GM12878 (cell line): Measurements from ENCODE around the gene MARF1. TPM values are rescaled to one million over a fixed set of nuclear protein-coding genes. Genes with fewer than 3 reads are reported as not detected.

Source experiments
- ATAC-seq: fragments of 200-7000 bp; cut with Tn5 transposase; 3 replicates; pipeline ENCODE4 v1.9.1; 2020; ENCODE audit warnings: mild to moderate bottlenecking, moderate library complexity
- BruUV-seq: library from RNA; stranded (reverse); fragments of 400-500 nt; replicated peaks from 2 replicates; lab custom pipeline; 2021; lab: Mats Ljungman, UMichigan
- CTCF ChIA-PET: fragments of 300-600 bp; sonication (Branson Sonifier 250); formaldehyde crosslinking; extraction: SDS; loops from one replicate; lab custom pipeline; 2021; ENCODE audit warnings: inconsistent platforms; lab: Yijun Ruan, JAX
- POLR2A ChIA-PET: fragments of 350-600 bp; formaldehyde crosslinking; extraction: SDS; loops from one replicate; lab custom pipeline; 2021; ENCODE audit warnings: inconsistent platforms; lab: Charles Lee
- RAD21 ChIA-PET: fragments of 300-600 bp; sonication (Branson Sonifier 250); formaldehyde crosslinking; loops from one replicate; lab custom pipeline; 2023; ENCODE audit warnings: antibody characterized with exemption; ENCODE audit not compliant: unreplicated experiment; lab: Charles Lee
- SMC1A ChIA-PET: fragments of 300-600 bp; sonication (Branson Sonifier 250); formaldehyde crosslinking; loops from one replicate; lab custom pipeline; 2023; ENCODE audit not compliant: unreplicated experiment, uncharacterized antibody; lab: Charles Lee
- DNase-seq: peaks from one replicate; pipeline ENCODE4 v3.0.0-alpha.2; 2011; ENCODE audit warnings: low read depth, low spot score
- FAIRE-seq: peaks from 3 replicates; lab custom pipeline; 2011; peaks lifted over from hg19 to GRCh38; lab: Jason Lieb, UNC
- H2AFZ ChIP-seq: 2 replicates; pipeline ENCODE4 v1.6.0; 2011; ENCODE audit warnings: low read depth, low read length, control low read depth; ENCODE audit not compliant: control insufficient read depth
- H3K27ac ChIP-seq: 2 replicates; pipeline ENCODE4 v1.5.1; 2011; ENCODE audit warnings: control low read depth; ENCODE audit not compliant: control insufficient read depth, insufficient read depth
- H3K27me3 ChIP-seq, 2 experiments: replicated peaks in 1 of 2; 2 replicates each; pipeline versions ENCODE4 v1.6.0 to v1.6.1; 2011; ENCODE audit warnings: low read length in 1 of 2; ENCODE audit not compliant: control insufficient read depth in 2 of 2, insufficient read depth in 2 of 2
- H3K36me3 ChIP-seq, 2 experiments: 2 replicates each; pipeline ENCODE4 v1.5.1; 2011; ENCODE audit warnings: low read length in 1 of 2; ENCODE audit not compliant: control insufficient read depth in 2 of 2, insufficient read depth in 2 of 2
- H3K4me1 ChIP-seq: 2 replicates; pipeline ENCODE4 v1.6.1; 2011; ENCODE audit warnings: mild to moderate bottlenecking, low read length, moderate library complexity, mixed read lengths; ENCODE audit not compliant: control insufficient read depth, insufficient read depth
- H3K4me2 ChIP-seq: 2 replicates; pipeline ENCODE4 v1.6.0; 2011; ENCODE audit warnings: control low read depth; ENCODE audit not compliant: control insufficient read depth, insufficient read depth
- H3K4me3 ChIP-seq: fragments of 200-600 bp; sonication (generic); 2 replicates; pipeline ENCODE4 v1.5.1; 2016
- H3K79me2 ChIP-seq: 2 replicates; pipeline ENCODE4 v1.6.0; 2011; ENCODE audit warnings: low read length; ENCODE audit not compliant: control insufficient read depth, insufficient read depth
- H3K9ac ChIP-seq: 2 replicates; pipeline ENCODE4 v1.8.0; 2011; ENCODE audit warnings: low read length, control low read depth, mixed read lengths; ENCODE audit not compliant: control insufficient read depth, insufficient read depth
- H3K9me3 ChIP-seq: replicated peaks from 3 replicates; pipeline ENCODE4 v1.5.1; 2011; ENCODE audit warnings: mild to moderate bottlenecking, low read length; ENCODE audit not compliant: control insufficient read depth, insufficient read depth
- H4K20me1 ChIP-seq: 2 replicates; pipeline ENCODE4 v1.6.0; 2011; ENCODE audit not compliant: control insufficient read depth, insufficient read depth
- JUNB ChIP-seq: IDR thresholded peaks from 2 replicates; pipeline ENCODE4 v1.6.1; 2016; ENCODE audit warnings: antibody characterized with exemption, mild to moderate bottlenecking
- REST ChIP-seq: IDR thresholded peaks from 2 replicates; pipeline ENCODE4 v1.6.1; 2012; ENCODE audit warnings: mild to moderate bottlenecking, low read depth, low read length
- ZSCAN29 ChIP-seq: fragments of 450-650 bp; IDR thresholded peaks from 2 replicates; pipeline ENCODE4 v1.6.1; 2017; ENCODE audit warnings: mild to moderate bottlenecking, moderate library complexity
- whole genome bisulfite sequencing: methylation state at CpG from one replicate; pipeline ENCODE4 v1.1.6; 2016; ENCODE audit warnings: low lambda C conversion rate; ENCODE audit not compliant: insufficient replicate concordance, insufficient coverage; ENCODE audit errors: missing lambda C conversion rate; 5-methylcytosine and 5-hydroxymethylcytosine counted together
- in situ Hi-C: fragments of 300-500 bp; cut with MboI; formaldehyde crosslinking; loops from 9 replicates; pipeline ENCODE4 v1.14.3; 2018; ENCODE audit warnings: mixed read lengths
- intact Hi-C: fragments of 100-400 bp; cut with micrococcal nuclease; formaldehyde crosslinking; loops from one replicate; pipeline ENCODE4 v1.14.2; 2022; ENCODE audit not compliant: unreplicated experiment
- polyA plus RNA-seq, 11 experiments: library from polyadenylated mRNA; depleted of rRNA in 4 of 11; unstranded in 6 of 11; stranded (reverse) in 5 of 11; fragments of >200 nt; fragmentation: Nextera tagmentation in 4 of 11; fragmentation: Illumina TruSeq in 1 of 11; extraction: Ambion mirVana in 4 of 11; extraction: Trizol in 1 of 11; gene quantifications; 1 replicate in 1 of 11; 2 replicates in 10 of 11; pipeline versions ENCODE4 v1.2.1 to v1.2.3, GENCODE V29; 2011 to 2016; ENCODE audit warnings: inconsistent platforms in 2 of 11, missing spikeins in 2 of 11, low read depth in 1 of 11
- total RNA-seq, 4 experiments: library from RNA; depleted of rRNA in 3 of 4; stranded (reverse); fragments of >200 nt in 3 of 4; fragmentation: Illumina TruSeq in 1 of 4; extraction: Trizol in 1 of 4; gene quantifications; 2 replicates each; pipeline versions ENCODE4 v1.2.1 to v1.2.3, GENCODE V29; 2013 to 2021

Gene MARF1
- total and polyA plus RNA-seq, 10 of the 15 experiments (the other 5 are each of a cell fraction or from before 2014, with no cell fraction given) = 4.5 to 40.1 (median 14.0) TPM

GRCh38 chr16:15660203-15660601 lies 17.2 kb upstream of the MARF1 start (continued):
- TF ChIP-seq REST = no peak

GRCh38 chr16:15658556-15658955 lies 15.6 kb upstream of the MARF1 start:
- ChIA-PET CTCF (interaction anchor here (0.8 to 1.4 kb wide), 2 partner anchors 16 to 48 kb away, joined by 3 to 7 read pairs; partner anchors contain the start of gene MARF1), SMC1A (interaction anchor here (0.9 to 4.1 kb wide), 3 partner anchors 15 to 32 kb away, joined by 3 to 43 read pairs (median 4); partner anchors contain the start of gene MARF1), POLR2A (interaction anchor here (0.7 to 1.5 kb wide), 4 partner anchors 8 to 167 kb away, joined by 4 to 11 read pairs (median 8); no protein-coding TSS in a partner anchor), RAD21 (interaction anchor here (0.8 to 1.8 kb wide), 5 partner anchors 8 to 19 kb away, joined by 3 to 5 read pairs (median 3); partner anchors contain the start of gene MARF1)
- peaks cover 7 to 14% of the 10 kb centered on the region in 2 experiments; a peak in 3 of 4 replicates for H3K36me3 ChIP-seq
- H3K79me2 ChIP-seq = peaks cover 82% of the 10 kb centered on the region
- BruUV-seq = no TSS peak
- H2AFZ ChIP-seq = no peak overlapping the region
- no peaks in the 10 kb centered on the region for H3K27me3 ChIP-seq
- no peak overlapping the region for H3K9ac ChIP-seq
- intact Hi-C loops (no loop called here), in situ Hi-C loops (no loop called here)
- no peaks in the 10 kb centered on the region for H3K9me3 ChIP-seq
- H3K27ac ChIP-seq = peak overlapping the region; percentile 52
- H3K4me2 ChIP-seq = peak overlapping the region; percentile 61
- H3K4me1 ChIP-seq = peaks cover 20% of the 10 kb centered on the region
- FAIRE-seq (no peak), DNase-seq (no peak), ATAC-seq (no peak)
- peaks cover 3% of the 10 kb centered on the region; the same call in 1 of the 2 replicates for H4K20me1 ChIP-seq
- TF ChIP-seq JUNB = 0 out of 2 replicates have a peak, but pooled peaks have one; percentile 29
- no peak for TF ChIP-seq ZSCAN29
- H3K4me3 ChIP-seq = peak overlapping the region; percentile 60; the same call in 1 of the 2 replicates
- WGBS = 64% methylated on average over 5 of the region's 5 CpGs
